AG04450 (cell line): ENCODE results near the gene PPOX. TPM values are rescaled to one million over a fixed set of nuclear protein-coding genes. Genes with fewer than 3 reads are reported as not detected.

Experiments
- CTCF ChIA-PET: fragments of 300-600, 350-600 bp; formaldehyde crosslinking; extraction: SDS; loops from one replicate; lab custom pipeline; 2022; ENCODE audit warnings: antibody characterized with exemption, inconsistent platforms; lab: Charles Lee
- POLR2A ChIA-PET: fragments of 350-600 bp; formaldehyde crosslinking; extraction: SDS; loops from one replicate; lab custom pipeline; 2021; ENCODE audit warnings: antibody characterized with exemption, inconsistent platforms; lab: Yijun Ruan, JAX
- DNase-seq: peaks from one replicate; pipeline ENCODE4 v3.0.0-alpha.2; 2011; ENCODE audit warnings: low read depth, low spot score
- H3K27ac ChIP-seq: one replicate; pipeline ENCODE4 v1.5.1; 2012; ENCODE audit warnings: low read depth, low read length, control low read depth
- H3K27me3 ChIP-seq: one replicate; pipeline ENCODE4 v1.6.0; 2012; ENCODE audit warnings: low read length; ENCODE audit not compliant: control insufficient read depth, insufficient read depth
- H3K4me3 ChIP-seq: 2 replicates; pipeline ENCODE4 v1.5.1; 2011; ENCODE audit warnings: mild to moderate bottlenecking, low read depth, low read length, control low read depth
- H3K9me3 ChIP-seq: 2 replicates; pipeline ENCODE4 v1.5.1; 2012; ENCODE audit warnings: low read length; ENCODE audit not compliant: control insufficient read depth, insufficient read depth
- polyA plus RNA-seq: library from polyadenylated mRNA; depleted of rRNA; stranded (reverse); fragments of >200 nt; gene quantifications from 2 replicates; pipeline ENCODE4 v1.2.3, GENCODE V29; 2011
- TF ChIP-seq, protein P1 (sequence below): IDR thresholded peaks from 2 replicates; pipeline ENCODE4 v1.5.1; 2011; ENCODE audit warnings: low read depth, low read length, control low read depth, inconsistent platforms

Gene PPOX
- polyA plus RNA-seq, 1 experiment = 9.8 TPM

DNA sequence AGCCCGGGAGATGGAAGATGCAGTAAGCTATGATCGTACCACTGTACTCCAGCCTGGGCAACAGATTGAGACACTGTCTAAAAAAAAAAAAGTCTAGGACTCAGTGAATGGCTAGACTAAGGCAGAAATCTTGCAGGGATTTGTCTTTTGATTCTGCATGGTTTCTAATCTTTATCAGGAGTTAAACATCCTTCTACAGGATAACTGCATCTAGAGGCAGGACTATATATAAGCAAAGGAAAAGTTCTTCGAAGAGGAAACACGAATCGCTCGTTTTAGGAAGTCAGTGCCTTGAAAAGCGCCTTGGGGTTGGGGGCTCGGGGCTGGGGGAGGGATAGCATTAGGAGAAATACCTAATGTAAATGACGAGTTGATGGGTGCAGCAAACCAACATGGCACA, 13.1 kb upstream of the PPOX start:
- TF ChIP-seq, protein P1, sequence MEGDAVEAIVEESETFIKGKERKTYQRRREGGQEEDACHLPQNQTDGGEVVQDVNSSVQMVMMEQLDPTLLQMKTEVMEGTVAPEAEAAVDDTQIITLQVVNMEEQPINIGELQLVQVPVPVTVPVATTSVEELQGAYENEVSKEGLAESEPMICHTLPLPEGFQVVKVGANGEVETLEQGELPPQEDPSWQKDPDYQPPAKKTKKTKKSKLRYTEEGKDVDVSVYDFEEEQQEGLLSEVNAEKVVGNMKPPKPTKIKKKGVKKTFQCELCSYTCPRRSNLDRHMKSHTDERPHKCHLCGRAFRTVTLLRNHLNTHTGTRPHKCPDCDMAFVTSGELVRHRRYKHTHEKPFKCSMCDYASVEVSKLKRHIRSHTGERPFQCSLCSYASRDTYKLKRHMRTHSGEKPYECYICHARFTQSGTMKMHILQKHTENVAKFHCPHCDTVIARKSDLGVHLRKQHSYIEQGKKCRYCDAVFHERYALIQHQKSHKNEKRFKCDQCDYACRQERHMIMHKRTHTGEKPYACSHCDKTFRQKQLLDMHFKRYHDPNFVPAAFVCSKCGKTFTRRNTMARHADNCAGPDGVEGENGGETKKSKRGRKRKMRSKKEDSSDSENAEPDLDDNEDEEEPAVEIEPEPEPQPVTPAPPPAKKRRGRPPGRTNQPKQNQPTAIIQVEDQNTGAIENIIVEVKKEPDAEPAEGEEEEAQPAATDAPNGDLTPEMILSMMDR = no peak
- CTCF ChIA-PET = interaction anchor here (0.6 to 3.7 kb wide), 5 partner anchors 13 to 126 kb away, joined by 3 to 24 read pairs (median 5); partner anchors contain the start of genes PPOX and TOMM40L
- Histone ChIP-seq H3K4me3 (peak overlapping the region; percentile 96), H3K27me3 (no peaks in the 10 kb centered on the region), H3K9me3 (no peaks in the 10 kb centered on the region), H3K27ac (no peak overlapping the region)
- POLR2A ChIA-PET = interaction anchor here (0.6 to 1.7 kb wide), 7 partner anchors 13 to 93 kb away, joined by 3 to 7 read pairs (median 5); partner anchors contain the start of genes NDUFS2, NIT1, PFDN2 and PPOX
- no peak for DNase-seq

DNA sequence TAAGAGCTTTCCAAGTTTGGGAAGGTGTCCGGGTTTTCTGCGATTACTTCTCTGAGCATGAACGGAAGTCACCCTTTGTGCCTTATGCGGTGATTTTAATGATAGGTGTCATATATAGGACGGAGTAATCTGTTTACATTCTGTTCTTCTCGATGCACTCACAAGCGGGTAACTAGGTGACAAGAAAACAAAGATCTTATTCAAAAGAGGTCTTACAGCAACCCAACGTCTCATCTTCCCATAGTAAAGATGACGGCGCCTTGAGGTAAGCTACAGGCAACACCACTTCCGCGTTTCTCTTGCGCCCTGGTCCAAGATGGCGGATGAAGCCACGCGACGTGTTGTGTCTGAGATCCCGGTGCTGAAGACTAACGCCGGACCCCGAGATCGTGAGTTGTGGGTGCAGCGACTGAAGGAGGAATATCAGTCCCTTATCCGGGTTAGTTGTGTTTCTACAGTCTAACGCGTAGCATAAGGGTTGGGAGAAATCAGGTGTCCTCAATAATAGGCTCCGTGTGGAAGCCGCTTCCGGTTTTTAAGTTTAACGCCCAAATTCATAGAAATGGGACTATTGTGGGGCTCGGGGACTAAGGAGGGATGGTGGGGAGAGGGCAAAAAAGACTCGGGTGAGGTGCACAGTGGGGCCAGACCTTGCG, 12.4 kb upstream of the PPOX start, which contains the start of gene UFC1:
UFC1 (plus strand) TSS at position 297 of the 656 bp plus-strand sequence; CDS start at position 317, 20 bp downstream.
- Histone ChIP-seq H3K27ac (peak within 1 kb of the TSS; percentile 99), H3K9me3 (no peaks in the 10 kb centered on the region), H3K27me3 (no peaks in the 10 kb centered on the region), H3K4me3 (peak within 1 kb of the TSS; percentile 96)
- POLR2A ChIA-PET = interaction anchor here (0.6 to 1.7 kb wide), 7 partner anchors 12 to 94 kb away, joined by 3 to 7 read pairs (median 5); partner anchors contain the start of genes NDUFS2, NIT1, PFDN2 and PPOX
- TF ChIP-seq, protein P1 = no peak
- peak; percentile 75 for DNase-seq
- CTCF ChIA-PET = interaction anchor here (0.6 to 3.7 kb wide), 5 partner anchors 10 to 127 kb away, joined by 3 to 24 read pairs (median 5); partner anchors contain the start of genes PPOX and TOMM40L

DNA sequence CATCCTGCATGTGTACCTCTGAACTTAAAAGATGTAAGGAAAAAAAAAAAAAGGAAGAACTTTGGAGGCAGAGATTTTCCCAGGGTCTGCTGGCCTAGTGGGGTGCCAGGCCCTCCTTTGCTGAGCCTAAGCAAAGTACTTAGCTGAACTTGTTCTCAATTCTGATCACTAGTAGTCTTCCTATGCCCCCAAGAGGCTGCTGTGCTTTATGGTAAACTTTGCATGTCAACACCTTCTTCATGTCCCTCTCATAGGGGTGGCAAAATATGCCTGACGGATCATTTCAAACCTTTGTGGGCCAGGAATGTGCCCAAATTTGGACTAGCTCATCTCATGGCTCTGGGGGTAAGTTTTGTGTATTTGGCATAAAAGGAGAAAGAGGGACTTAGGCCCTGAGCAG, 8.4 kb upstream of the PPOX start:
- TF ChIP-seq, protein P1 = no peak
- ChIA-PET CTCF (interaction anchor here (0.8 to 2.4 kb wide), 3 partner anchors 8 to 161 kb away, joined by 3 to 8 read pairs (median 5); partner anchors contain the start of gene PPOX), POLR2A (interaction anchor here (0.6 to 0.7 kb wide), 2 partner anchors 223 to 232 kb away, joined by 3 to 9 read pairs; no protein-coding TSS in a partner anchor)
- Histone ChIP-seq H3K27ac (no peak overlapping the region), H3K4me3 (no peak overlapping the region), H3K9me3 (no peaks in the 10 kb centered on the region; the same call in 1 of the 2 replicates), H3K27me3 (no peaks in the 10 kb centered on the region)
- no peak for DNase-seq

DNA sequence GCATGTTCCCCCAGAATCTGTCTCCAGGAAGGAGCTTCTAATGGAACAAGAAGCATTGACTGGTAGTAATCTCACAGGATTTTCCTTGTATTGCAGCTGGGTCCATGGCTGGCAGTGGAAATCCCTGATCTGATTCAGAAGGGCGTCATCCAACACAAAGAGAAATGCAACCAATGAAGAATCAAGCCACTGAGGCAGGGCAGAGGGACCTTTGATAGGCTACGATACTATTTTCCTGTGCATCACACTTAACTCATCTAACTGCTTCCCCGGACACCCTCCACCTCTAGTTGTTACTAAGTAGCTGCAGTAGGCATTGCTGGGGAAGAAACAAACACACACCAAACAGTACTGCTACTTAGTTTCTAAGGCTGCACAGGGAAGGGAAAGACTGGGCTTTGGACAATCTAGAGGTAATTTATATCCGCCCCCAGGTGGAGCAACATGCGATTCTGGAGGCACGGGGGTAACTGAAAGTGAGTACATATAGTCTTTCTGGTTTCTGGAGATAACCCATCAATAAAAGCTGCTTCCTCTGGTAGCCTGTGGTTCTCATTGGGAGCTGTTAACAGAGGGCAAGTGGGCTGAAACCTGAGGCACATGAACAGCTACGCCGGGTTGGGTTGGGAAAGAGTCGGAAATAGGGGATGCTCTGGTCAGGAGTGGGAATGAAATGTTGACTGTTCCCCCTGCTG, 7.8 kb upstream of the PPOX start:
- DNase-seq = no peak
- POLR2A ChIA-PET = interaction anchor here (0.6 kb wide), 1 partner anchor 222 kb away, joined by 9 read pairs; no protein-coding TSS in a partner anchor
- TF ChIP-seq, protein P1 = no peak
- no peaks in the 10 kb centered on the region for H3K27me3 ChIP-seq
- peak overlapping the region; percentile 39 for H3K27ac ChIP-seq
- peak overlapping the region; percentile 88 for H3K4me3 ChIP-seq
- CTCF ChIA-PET = interaction anchor here (0.8 to 2.4 kb wide), 2 partner anchors 34 to 161 kb away, joined by 3 to 8 read pairs; no protein-coding TSS in a partner anchor
- no peaks in the 10 kb centered on the region; the same call in 1 of the 2 replicates for H3K9me3 ChIP-seq
